K562 (cell line): ENCODE results near the gene ZNF138. TPM values are rescaled to one million over a fixed set of nuclear protein-coding genes. Genes with fewer than 3 reads are reported as not detected.

ENCODE experiments used
- ATF3 ChIP-seq, 2 experiments: fragments of 450-650 bp in 1 of 2; sonication (generic) in 1 of 2; formaldehyde crosslinking in 1 of 2; IDR thresholded peaks in 1 of 2; conservative IDR thresholded peaks in 1 of 2; 2 replicates each; pipeline versions ENCODE4 v1.6.1 to v1.8.1; 2016 to 2023; ENCODE audit warnings: mild to moderate bottlenecking in 2 of 2, moderate library complexity in 2 of 2, inconsistent platforms in 1 of 2, missing genetic modification reagents in 1 of 2
- CBX3 ChIP-seq, 2 experiments: IDR thresholded peaks; 1 replicate in 1 of 2; 2 replicates in 1 of 2; pipeline ENCODE4 v1.6.1; 2012; ENCODE audit warnings: inconsistent platforms in 2 of 2, low read length in 2 of 2, borderline replicate concordance in 1 of 2, control low read depth in 1 of 2
- CREM ChIP-seq: IDR thresholded peaks from 2 replicates; pipeline ENCODE4 v1.6.1; 2014; ENCODE audit warnings: antibody characterized with exemption, low read depth
- CTBP1 ChIP-seq: fragments of 450-650 bp; IDR thresholded peaks from 2 replicates; pipeline ENCODE4 v1.6.1; 2016; ENCODE audit warnings: borderline replicate concordance
- CXXC5 ChIP-seq: fragments of 250-450 bp; sonication (Bioruptor Pico); IDR thresholded peaks from 2 replicates; pipeline ENCODE4 v1.8.0; 2022; ENCODE audit warnings: inconsistent platforms, mild to moderate bottlenecking, moderate library complexity
- GTF3C2 ChIP-seq: IDR thresholded peaks from 3 replicates; pipeline ENCODE4 v1.6.1; 2011; ENCODE audit warnings: borderline replicate concordance, mild to moderate bottlenecking, moderate library complexity; ENCODE audit not compliant: insufficient read length; ENCODE audit errors: extremely low read depth
- HIVEP1 ChIP-seq: fragments of 250-450 bp; sonication (Bioruptor Pico); IDR thresholded peaks from 2 replicates; pipeline ENCODE4 v1.4.0; 2020; ENCODE audit warnings: mild to moderate bottlenecking
- HNRNPUL1 ChIP-seq: fragments of 200-400 bp; formaldehyde crosslinking; IDR thresholded peaks from 2 replicates; pipeline ENCODE4 v1.6.1; 2017; ENCODE audit warnings: low read length
- ILF3 ChIP-seq: fragments of 450-650 bp; IDR thresholded peaks from 2 replicates; pipeline ENCODE4 v1.6.1; 2018; ENCODE audit warnings: antibody characterized with exemption, mild to moderate bottlenecking, moderate library complexity, borderline replicate concordance
- IRF9 ChIP-seq: fragments of 450-650 bp; IDR thresholded peaks from 2 replicates; pipeline ENCODE4 v1.6.1; 2016; ENCODE audit warnings: missing biosample characterization, missing genetic modification characterization
- KLF6 ChIP-seq: fragments of 250-450 bp; sonication (Bioruptor Pico); IDR thresholded peaks from 2 replicates; pipeline ENCODE4 v1.4.0; 2020; ENCODE audit warnings: mild to moderate bottlenecking, moderate library complexity, borderline replicate concordance
- MTA3 ChIP-seq: fragments of 450-650 bp; formaldehyde crosslinking; IDR thresholded peaks from 2 replicates; pipeline ENCODE4 v1.6.1; 2017; ENCODE audit warnings: mild to moderate bottlenecking, borderline replicate concordance
- NEUROD1 ChIP-seq: fragments of 150-350 bp; IDR thresholded peaks from 2 replicates; pipeline ENCODE4 v1.6.1; 2014; ENCODE audit warnings: borderline replicate concordance, low read length, low read depth; ENCODE audit not compliant: partially characterized antibody
- SP2 ChIP-seq: IDR thresholded peaks from 2 replicates; pipeline ENCODE4 v1.6.1; 2011; ENCODE audit warnings: mild to moderate bottlenecking, low read depth, low read length, moderate library complexity; ENCODE audit not compliant: poor library complexity, severe bottlenecking; ENCODE audit errors: extremely low read depth
- TARDBP ChIP-seq: fragments of 450-650 bp; IDR thresholded peaks from 2 replicates; pipeline ENCODE4 v1.6.1; 2016
- ZNF133 ChIP-seq: fragments of 250-450 bp; sonication (Bioruptor Pico); IDR thresholded peaks from 2 replicates; pipeline ENCODE4 v1.4.0; 2020; ENCODE audit warnings: mild to moderate bottlenecking
- ZNF217 ChIP-seq: sonication (generic); formaldehyde crosslinking; IDR thresholded peaks from 2 replicates; pipeline ENCODE4 v1.8.0; 2022; ENCODE audit warnings: mild to moderate bottlenecking, missing genetic modification reagents
- ZNF282 ChIP-seq: sonication (generic); formaldehyde crosslinking; IDR thresholded peaks from 2 replicates; pipeline ENCODE4 v1.8.1; 2023; ENCODE audit warnings: missing genetic modification reagents
- ZNF511 ChIP-seq: sonication (generic); formaldehyde crosslinking; IDR thresholded peaks from 2 replicates; pipeline ENCODE4 v1.8.0; 2022; ENCODE audit warnings: mild to moderate bottlenecking, missing genetic modification reagents
- ZNF644 ChIP-seq: fragments of 200-800 bp; sonication (Bioruptor generic); IDR thresholded peaks from 2 replicates; pipeline ENCODE4 v1.6.1; 2016; ENCODE audit warnings: low read depth, missing genetic modification characterization, missing compliant biosample characterization
- polyA plus RNA-seq, 8 experiments: library from polyadenylated mRNA; depleted of rRNA in 4 of 8; stranded (reverse) in 5 of 8; unstranded in 3 of 8; fragments of >200 nt; fragmentation: Nextera tagmentation in 2 of 8; fragmentation: Illumina TruSeq in 1 of 8; extraction: Ambion mirVana in 2 of 8; extraction: Trizol in 1 of 8; gene quantifications; 2 replicates each; pipeline versions ENCODE4 v1.2.1 to v1.2.3, GENCODE V29; 2011 to 2014; ENCODE audit warnings: inconsistent platforms in 1 of 8, missing spikeins in 1 of 8
- total RNA-seq, 7 experiments: library from RNA; depleted of rRNA in 6 of 7; stranded (reverse); fragments of >200 nt in 6 of 7; fragmentation: Illumina TruSeq in 2 of 7; extraction: Trizol in 2 of 7; gene quantifications; 2 replicates each; pipeline versions ENCODE4 v1.2.1 to v1.2.3, GENCODE V29; 2011 to 2021; ENCODE audit warnings: low replicate concordance in 1 of 7
- TF ChIP-seq, protein P1 (sequence below): sonication (generic); formaldehyde crosslinking; IDR thresholded peaks from 2 replicates; pipeline ENCODE4 v1.8.0; 2022; ENCODE audit warnings: mild to moderate bottlenecking, missing genetic modification reagents, borderline replicate concordance

The ZNF138 gene
- total and polyA plus RNA-seq, 9 of the 15 experiments (the other 6 are each of a cell fraction or from before 2014, with no cell fraction given), result 14.6 to 34.9 (median 22.6) TPM

DNA sequence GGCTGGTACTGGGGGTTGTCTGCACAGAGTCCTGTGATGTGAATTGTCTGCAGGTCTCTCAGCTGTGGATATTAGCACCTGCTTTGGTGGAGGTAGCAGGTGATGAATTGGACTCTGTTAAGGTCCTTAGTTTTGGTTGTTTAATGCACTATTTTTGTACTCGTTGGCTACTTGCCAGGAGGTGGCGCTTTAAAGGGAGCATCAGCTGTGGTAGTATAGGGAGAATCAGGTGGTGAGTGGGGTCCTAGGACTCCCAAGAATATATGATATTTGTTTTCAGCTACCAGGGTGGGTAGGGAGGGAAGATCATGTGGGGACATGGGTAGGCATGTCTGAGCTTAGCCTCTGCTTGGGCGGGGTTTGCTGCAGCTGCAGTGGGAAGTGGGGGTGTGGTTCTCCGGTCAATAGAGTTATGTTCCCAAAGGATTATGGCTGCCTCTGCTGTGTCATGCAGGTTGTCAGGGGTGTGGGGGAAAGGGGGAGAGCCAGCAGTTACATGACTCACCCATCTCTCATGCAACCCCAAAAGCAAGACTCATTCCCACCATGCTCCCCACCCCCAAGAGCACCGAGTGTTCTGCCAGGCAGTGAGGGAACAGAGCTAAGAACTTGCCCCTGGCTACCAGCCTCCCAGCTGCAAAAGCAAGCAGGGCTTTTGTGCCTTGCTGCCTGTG, 55.2 kb downstream of the ZNF138 start (continued):
- no peak for TF ChIP-seq GTF3C2
- no peak for TF ChIP-seq ZNF511
- no peak for TF ChIP-seq ZNF133 (CRISPR knock-in tag)
- no peak for TF ChIP-seq CXXC5 (CRISPR knock-in tag)
- TF ChIP-seq HIVEP1 (CRISPR knock-in tag), result no peak
- no peak for TF ChIP-seq ILF3
- TF ChIP-seq TARDBP, result no peak
- TF ChIP-seq ZNF217 (CRISPR knock-in tag), result no peak
- no peak; a peak in 1 of 3 replicates for TF ChIP-seq CBX3 (IDR thresholded peaks at IDR 0.05; ENCODE audit: borderline replicate concordance in 1 of 2, low read length in 2 of 2)
- TF ChIP-seq, protein P1, sequence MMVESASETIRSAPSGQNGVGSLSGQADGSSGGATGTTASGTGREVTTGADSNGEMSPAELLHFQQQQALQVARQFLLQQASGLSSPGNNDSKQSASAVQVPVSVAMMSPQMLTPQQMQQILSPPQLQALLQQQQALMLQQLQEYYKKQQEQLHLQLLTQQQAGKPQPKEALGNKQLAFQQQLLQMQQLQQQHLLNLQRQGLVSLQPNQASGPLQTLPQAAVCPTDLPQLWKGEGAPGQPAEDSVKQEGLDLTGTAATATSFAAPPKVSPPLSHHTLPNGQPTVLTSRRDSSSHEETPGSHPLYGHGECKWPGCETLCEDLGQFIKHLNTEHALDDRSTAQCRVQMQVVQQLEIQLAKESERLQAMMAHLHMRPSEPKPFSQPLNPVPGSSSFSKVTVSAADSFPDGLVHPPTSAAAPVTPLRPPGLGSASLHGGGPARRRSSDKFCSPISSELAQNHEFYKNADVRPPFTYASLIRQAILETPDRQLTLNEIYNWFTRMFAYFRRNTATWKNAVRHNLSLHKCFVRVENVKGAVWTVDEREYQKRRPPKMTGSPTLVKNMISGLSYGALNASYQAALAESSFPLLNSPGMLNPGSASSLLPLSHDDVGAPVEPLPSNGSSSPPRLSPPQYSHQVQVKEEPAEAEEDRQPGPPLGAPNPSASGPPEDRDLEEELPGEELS (CRISPR knock-in tag), result no peak
- peak; percentile 79 for TF ChIP-seq ATF3 (IDR thresholded peaks at IDR 0.05)
- no peak for TF ChIP-seq ATF3 (CRISPR knock-in tag; conservative IDR thresholded peaks at IDR 0.05)
- no peak for TF ChIP-seq ZNF282 (CRISPR knock-in tag)
- no peak for TF ChIP-seq NEUROD1
- TF ChIP-seq CTBP1, result no peak
- no peak for TF ChIP-seq MTA3
- no peak for TF ChIP-seq ZNF644 (tag)
- no peak for TF ChIP-seq IRF9 (tag)
- no peak for TF ChIP-seq KLF6 (CRISPR knock-in tag)
- no peak for TF ChIP-seq SP2
- TF ChIP-seq CREM, result no peak
- no peak for TF ChIP-seq HNRNPUL1
